ENCODE data around the gene IGSF21. TPM values are rescaled to one million over a fixed set of nuclear protein-coding genes. Genes with fewer than 3 reads are reported as not detected.

The IGSF21 gene
- total RNA-seq, 1 donor from 2014 or later = not detected

DNA sequence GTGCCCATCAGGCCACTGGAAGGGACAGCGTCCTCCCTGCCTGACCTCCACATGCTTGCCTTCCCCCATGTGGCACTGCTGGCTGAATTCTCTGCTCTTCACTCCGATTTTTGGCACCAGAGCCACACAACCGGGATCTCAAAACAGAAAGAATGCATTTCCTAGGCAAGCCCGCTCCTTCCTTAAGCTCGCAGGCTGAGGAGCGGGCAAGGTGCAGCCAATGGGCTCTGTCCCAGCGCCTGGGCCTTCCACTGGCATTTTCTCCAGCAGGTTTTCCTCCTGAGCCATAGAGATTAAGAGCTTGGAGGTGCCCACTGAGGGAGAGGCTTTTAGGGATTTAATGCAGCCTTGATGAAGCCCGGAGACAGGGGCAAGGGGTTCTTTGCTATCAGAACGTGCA lies 158.0 kb downstream of the IGSF21 start:
- no peak for TF ChIP-seq CTCF (conservative IDR thresholded peaks at IDR 0.05; ENCODE audit: low read depth, low read length)
- no peak for DNase-seq (ENCODE audit: low read depth)
- no peak overlapping the region for H3K4me3 ChIP-seq (ENCODE audit: low read depth, low read length)

DNA sequence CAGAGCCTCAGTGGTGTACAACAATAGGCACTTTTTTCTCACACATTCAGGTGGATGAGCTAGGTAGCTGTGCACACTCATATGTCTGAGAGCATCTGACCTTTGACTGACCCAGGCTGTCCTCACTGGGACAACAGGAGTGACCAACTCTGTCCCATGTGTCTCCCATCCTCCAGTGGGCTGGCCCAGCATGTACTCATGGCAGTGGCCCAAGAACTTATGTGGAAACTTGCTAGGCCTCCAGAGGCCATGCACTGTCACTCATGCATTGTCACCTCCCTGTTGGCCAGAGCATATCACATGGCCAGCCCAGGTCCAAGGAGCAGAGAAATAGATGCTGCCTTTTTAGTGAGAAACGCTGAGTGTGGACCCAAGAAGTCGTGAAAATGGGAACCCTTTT lies 158.8 kb downstream of the IGSF21 start:
- H3K4me3 ChIP-seq (ENCODE audit: low read depth, low read length) = no peak overlapping the region
- no peak for DNase-seq (ENCODE audit: low read depth)
- TF ChIP-seq CTCF (conservative IDR thresholded peaks at IDR 0.05; ENCODE audit: low read depth, low read length) = no peak

- no peak for DNase-seq (ENCODE audit: low read depth)
- no peak overlapping the region for H3K4me3 ChIP-seq (ENCODE audit: low read depth, low read length)
- no peak for TF ChIP-seq CTCF (conservative IDR thresholded peaks at IDR 0.05; ENCODE audit: low read depth, low read length)
These were observed 163.7 kb downstream of the IGSF21 start for GRCh38 chr1:18271336-18271735.

GRCh38 chr1:18278946-18279345 lies 171.3 kb downstream of the IGSF21 start:
- no peak for DNase-seq (ENCODE audit: low read depth)
- no peak for TF ChIP-seq CTCF (conservative IDR thresholded peaks at IDR 0.05; ENCODE audit: low read depth, low read length)
- H3K4me3 ChIP-seq (ENCODE audit: low read depth, low read length) = no peak overlapping the region

- DNase-seq (ENCODE audit: low read depth) = no peak
- no peak for TF ChIP-seq CTCF (conservative IDR thresholded peaks at IDR 0.05; ENCODE audit: low read depth, low read length)
- no peak overlapping the region for H3K4me3 ChIP-seq (ENCODE audit: low read depth, low read length)
These were observed 171.9 kb downstream of the IGSF21 start for GRCh38 chr1:18279351-18280074.

GRCh38 chr1:18280956-18281355 lies 173.4 kb downstream of the IGSF21 start:
- DNase-seq (ENCODE audit: low read depth) = no peak
- TF ChIP-seq CTCF (conservative IDR thresholded peaks at IDR 0.05; ENCODE audit: low read depth, low read length) = no peak

More at GRCh38 chr1:18280956-18281355, 173.4 kb downstream of the IGSF21 start:
- H3K4me3 ChIP-seq (ENCODE audit: low read depth, low read length) = no peak overlapping the region
